HCT116 (cell line): Measurements from ENCODE around the gene USP46.

Experiments used
- EZH2 ChIP-seq: fragments of 200-600 bp; sonication (generic); IDR thresholded peaks from 2 replicates; pipeline ENCODE4 v1.6.1; 2017; ENCODE audit warnings: antibody characterized with exemption, mixed run types
- JUND ChIP-seq: IDR thresholded peaks from 2 replicates; pipeline ENCODE4 v1.6.1; 2012
- POLR2A ChIP-seq: IDR thresholded peaks from 2 replicates; pipeline ENCODE4 v1.7.0; 2011; ENCODE audit warnings: borderline replicate concordance; ENCODE audit not compliant: insufficient read depth, insufficient read length; ENCODE audit errors: extremely low read depth
- POLR2AphosphoS5 ChIP-seq: IDR thresholded peaks from 2 replicates; pipeline ENCODE4 v1.6.1; 2011; ENCODE audit warnings: mild to moderate bottlenecking, low read depth, low read length, moderate library complexity
- RAD21 ChIP-seq: IDR thresholded peaks from 2 replicates; pipeline ENCODE4 v1.6.1; 2012; ENCODE audit warnings: low read depth, mild to moderate bottlenecking
- YY1 ChIP-seq: IDR thresholded peaks from 2 replicates; pipeline ENCODE4 v1.6.1; 2011; ENCODE audit warnings: low read length, low read depth, moderate library complexity, mild to moderate bottlenecking; ENCODE audit not compliant: insufficient replicate concordance; ENCODE audit errors: extremely low read depth
- TF ChIP-seq, protein P1 (sequence below), 3 experiments: fragments of 200-600 bp in 1 of 3; sonication (generic) in 1 of 3; IDR thresholded peaks in 2 of 3; conservative IDR thresholded peaks in 1 of 3; 2 replicates each; pipeline ENCODE4 v1.5.1; 2012 to 2017; ENCODE audit warnings: low read depth in 2 of 3, low read length in 2 of 3, antibody characterized with exemption in 1 of 3, borderline replicate concordance in 1 of 3, control low read depth in 1 of 3, mild to moderate bottlenecking in 1 of 3, mixed read lengths in 1 of 3, mixed run types in 1 of 3, moderate library complexity in 1 of 3; ENCODE audit not compliant: insufficient read depth in 1 of 3
- TF ChIP-seq, protein P2 (sequence below): IDR thresholded peaks from 2 replicates; pipeline ENCODE4 v1.6.1; 2012
- TF ChIP-seq, protein P3 (sequence below): IDR thresholded peaks from 2 replicates; pipeline ENCODE4 v1.6.1; 2012; ENCODE audit warnings: low read depth

DNA sequence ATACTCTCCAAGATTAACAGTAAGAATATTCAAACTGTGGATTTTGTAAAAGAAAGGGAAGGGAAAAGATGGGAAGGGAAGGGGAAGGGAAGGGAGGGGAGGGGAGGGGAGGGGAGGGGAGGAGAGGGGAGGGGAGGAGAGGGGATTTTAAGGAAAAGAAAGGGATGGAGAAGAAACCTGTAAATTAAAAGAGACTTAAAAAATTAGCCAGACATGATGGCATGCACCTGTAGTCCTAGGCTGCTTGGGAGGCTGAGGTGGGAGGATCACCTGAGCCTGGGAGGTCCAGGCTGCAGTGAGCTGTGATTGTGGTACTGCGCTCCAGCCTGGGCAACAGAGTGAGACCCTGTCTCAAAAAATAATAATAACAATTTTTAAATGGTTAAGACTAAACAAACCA is 83.7 kb downstream of the USP46 start:
- TF ChIP-seq POLR2A (no peak), POLR2AphosphoS5 (no peak), YY1 (no peak), RAD21 (no peak), JUND (no peak), EZH2 (no peak)
- TF ChIP-seq, protein P1, sequence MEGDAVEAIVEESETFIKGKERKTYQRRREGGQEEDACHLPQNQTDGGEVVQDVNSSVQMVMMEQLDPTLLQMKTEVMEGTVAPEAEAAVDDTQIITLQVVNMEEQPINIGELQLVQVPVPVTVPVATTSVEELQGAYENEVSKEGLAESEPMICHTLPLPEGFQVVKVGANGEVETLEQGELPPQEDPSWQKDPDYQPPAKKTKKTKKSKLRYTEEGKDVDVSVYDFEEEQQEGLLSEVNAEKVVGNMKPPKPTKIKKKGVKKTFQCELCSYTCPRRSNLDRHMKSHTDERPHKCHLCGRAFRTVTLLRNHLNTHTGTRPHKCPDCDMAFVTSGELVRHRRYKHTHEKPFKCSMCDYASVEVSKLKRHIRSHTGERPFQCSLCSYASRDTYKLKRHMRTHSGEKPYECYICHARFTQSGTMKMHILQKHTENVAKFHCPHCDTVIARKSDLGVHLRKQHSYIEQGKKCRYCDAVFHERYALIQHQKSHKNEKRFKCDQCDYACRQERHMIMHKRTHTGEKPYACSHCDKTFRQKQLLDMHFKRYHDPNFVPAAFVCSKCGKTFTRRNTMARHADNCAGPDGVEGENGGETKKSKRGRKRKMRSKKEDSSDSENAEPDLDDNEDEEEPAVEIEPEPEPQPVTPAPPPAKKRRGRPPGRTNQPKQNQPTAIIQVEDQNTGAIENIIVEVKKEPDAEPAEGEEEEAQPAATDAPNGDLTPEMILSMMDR (IDR thresholded peaks at IDR 0.05 in 2 of 3, conservative IDR thresholded peaks at IDR 0.05 in 1 of 3; ENCODE audit: borderline replicate concordance in 1 of 3, insufficient read depth in 1 of 3, low read depth in 2 of 3, low read length in 2 of 3): no peak
- TF ChIP-seq, protein P2, sequence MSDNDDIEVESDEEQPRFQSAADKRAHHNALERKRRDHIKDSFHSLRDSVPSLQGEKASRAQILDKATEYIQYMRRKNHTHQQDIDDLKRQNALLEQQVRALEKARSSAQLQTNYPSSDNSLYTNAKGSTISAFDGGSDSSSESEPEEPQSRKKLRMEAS: no peak
- TF ChIP-seq, protein P3, sequence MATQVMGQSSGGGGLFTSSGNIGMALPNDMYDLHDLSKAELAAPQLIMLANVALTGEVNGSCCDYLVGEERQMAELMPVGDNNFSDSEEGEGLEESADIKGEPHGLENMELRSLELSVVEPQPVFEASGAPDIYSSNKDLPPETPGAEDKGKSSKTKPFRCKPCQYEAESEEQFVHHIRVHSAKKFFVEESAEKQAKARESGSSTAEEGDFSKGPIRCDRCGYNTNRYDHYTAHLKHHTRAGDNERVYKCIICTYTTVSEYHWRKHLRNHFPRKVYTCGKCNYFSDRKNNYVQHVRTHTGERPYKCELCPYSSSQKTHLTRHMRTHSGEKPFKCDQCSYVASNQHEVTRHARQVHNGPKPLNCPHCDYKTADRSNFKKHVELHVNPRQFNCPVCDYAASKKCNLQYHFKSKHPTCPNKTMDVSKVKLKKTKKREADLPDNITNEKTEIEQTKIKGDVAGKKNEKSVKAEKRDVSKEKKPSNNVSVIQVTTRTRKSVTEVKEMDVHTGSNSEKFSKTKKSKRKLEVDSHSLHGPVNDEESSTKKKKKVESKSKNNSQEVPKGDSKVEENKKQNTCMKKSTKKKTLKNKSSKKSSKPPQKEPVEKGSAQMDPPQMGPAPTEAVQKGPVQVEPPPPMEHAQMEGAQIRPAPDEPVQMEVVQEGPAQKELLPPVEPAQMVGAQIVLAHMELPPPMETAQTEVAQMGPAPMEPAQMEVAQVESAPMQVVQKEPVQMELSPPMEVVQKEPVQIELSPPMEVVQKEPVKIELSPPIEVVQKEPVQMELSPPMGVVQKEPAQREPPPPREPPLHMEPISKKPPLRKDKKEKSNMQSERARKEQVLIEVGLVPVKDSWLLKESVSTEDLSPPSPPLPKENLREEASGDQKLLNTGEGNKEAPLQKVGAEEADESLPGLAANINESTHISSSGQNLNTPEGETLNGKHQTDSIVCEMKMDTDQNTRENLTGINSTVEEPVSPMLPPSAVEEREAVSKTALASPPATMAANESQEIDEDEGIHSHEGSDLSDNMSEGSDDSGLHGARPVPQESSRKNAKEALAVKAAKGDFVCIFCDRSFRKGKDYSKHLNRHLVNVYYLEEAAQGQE: no peak
